ENCODE results near the gene HGS. TPM values are rescaled to one million over a fixed set of nuclear protein-coding genes. Genes with fewer than 3 reads are reported as not detected.
"Not testable (repeated sequence)": the region's sequence is repeated elsewhere in the genome, so short reads cannot be mapped to it uniquely, and the experiment has no call there.

HGS gene
- total RNA-seq, 2 experiments from 2014 or later, result 99.3 to 107 TPM

GRCh38 chr17:81666342-81667191 lies 17.2 kb upstream of the HGS start, which contains the start of the genes CCDC137 and OXLD1:
CCDC137 (plus strand) TSS chr17:81666737; CDS start chr17:81666767, 30 bp downstream.
OXLD1 (minus strand) TSS chr17:81666605; CDS start chr17:81666577, 28 bp downstream.
- peaks cover 37% of the 10 kb centered on the region for H3K4me1 Mint-ChIP-seq
- no peaks in the 10 kb centered on the region for H3K9me3 Mint-ChIP-seq
- H3K27ac Mint-ChIP-seq, result peak within 1 kb of the TSS; percentile 99
- H3K27me3 Mint-ChIP-seq, result no peaks in the 10 kb centered on the region
- DNase-seq, result peak; percentile 96
- peak within 1 kb of the TSS; percentile 98 for H3K4me3 Mint-ChIP-seq
- H3K36me3 Mint-ChIP-seq, result peaks cover 52% of the 10 kb centered on the region

GRCh38 chr17:81667754-81668153 lies 16.1 kb upstream of the HGS start:
- peaks cover 59% of the 10 kb centered on the region for H3K36me3 Mint-ChIP-seq
- H3K4me3 Mint-ChIP-seq, result peak overlapping the region; percentile 98
- DNase-seq, result no peak
- H3K9me3 Mint-ChIP-seq, result no peaks in the 10 kb centered on the region
- no peaks in the 10 kb centered on the region for H3K27me3 Mint-ChIP-seq
- peaks cover 33% of the 10 kb centered on the region for H3K4me1 Mint-ChIP-seq
- H3K27ac Mint-ChIP-seq, result peak overlapping the region; percentile 99

- Mint-ChIP-seq H3K27me3 (no peaks in the 10 kb centered on the region), H3K9me3 (no peaks in the 10 kb centered on the region), H3K4me3 (no peak overlapping the region), H3K4me1 (peaks cover 12% of the 10 kb centered on the region), H3K27ac (no peak overlapping the region), H3K36me3 (peaks cover 34% of the 10 kb centered on the region)
- no peak for DNase-seq
These were observed 11.3 kb upstream of the HGS start for GRCh38 chr17:81672504-81672903.

GRCh38 chr17:81672954-81673353 lies 10.9 kb upstream of the HGS start:
- Mint-ChIP-seq H3K9me3 (no peaks in the 10 kb centered on the region), H3K4me3 (no peak overlapping the region), H3K36me3 (peaks cover 30% of the 10 kb centered on the region), H3K4me1 (peaks cover 8% of the 10 kb centered on the region), H3K27ac (no peak overlapping the region), H3K27me3 (no peaks in the 10 kb centered on the region)
- DNase-seq, result no peak

GRCh38 chr17:81673561-81674258 lies 10.1 kb upstream of the HGS start:
- H3K27me3 Mint-ChIP-seq, result no peaks in the 10 kb centered on the region
- H3K36me3 Mint-ChIP-seq, result peaks cover 24% of the 10 kb centered on the region
- H3K27ac Mint-ChIP-seq, result no peak overlapping the region
- DNase-seq, result no peak
- H3K4me1 Mint-ChIP-seq, result peaks cover 2% of the 10 kb centered on the region
- no peak overlapping the region for H3K4me3 Mint-ChIP-seq
- no peaks in the 10 kb centered on the region for H3K9me3 Mint-ChIP-seq

GRCh38 chr17:81675515-81676221 lies 8.1 kb upstream of the HGS start:
- H3K27me3 Mint-ChIP-seq, H3K9me3 Mint-ChIP-seq, H3K4me3 Mint-ChIP-seq, H3K27ac Mint-ChIP-seq, H3K4me1 Mint-ChIP-seq: not testable (repeated sequence)
- peak; percentile 22 for DNase-seq
- H3K36me3 Mint-ChIP-seq, result peaks cover 13% of the 10 kb centered on the region

- no peak for DNase-seq
- H3K27me3 Mint-ChIP-seq, result no peaks in the 10 kb centered on the region
- no peaks in the 10 kb centered on the region for H3K4me1 Mint-ChIP-seq
These were observed 6.9 kb upstream of the HGS start for GRCh38 chr17:81676906-81677305.

GRCh38 chr17:81680150-81680549 lies 3.7 kb upstream of the HGS start:
- no peak overlapping the region for H3K4me3 Mint-ChIP-seq
- DNase-seq, result no peak
- no peaks in the 10 kb centered on the region for H3K27me3 Mint-ChIP-seq
- H3K36me3 Mint-ChIP-seq, result peaks cover 10% of the 10 kb centered on the region
- no peaks in the 10 kb centered on the region for H3K9me3 Mint-ChIP-seq
- peaks cover 13% of the 10 kb centered on the region for H3K4me1 Mint-ChIP-seq
- no peak overlapping the region for H3K27ac Mint-ChIP-seq

More at GRCh38 chr17:81676906-81677305, 6.9 kb upstream of the HGS start:
- no peak overlapping the region for H3K27ac Mint-ChIP-seq
- peaks cover 15% of the 10 kb centered on the region for H3K36me3 Mint-ChIP-seq
- H3K4me3 Mint-ChIP-seq, result no peak overlapping the region
- H3K9me3 Mint-ChIP-seq, result no peaks in the 10 kb centered on the region

- no peak overlapping the region for H3K27ac Mint-ChIP-seq
- DNase-seq, result no peak
- H3K36me3 Mint-ChIP-seq, result peaks cover 14% of the 10 kb centered on the region
- no peaks in the 10 kb centered on the region for H3K27me3 Mint-ChIP-seq
- H3K4me3 Mint-ChIP-seq, result peak overlapping the region; percentile 90
- H3K4me1 Mint-ChIP-seq, result peaks cover 23% of the 10 kb centered on the region
- H3K9me3 Mint-ChIP-seq, result no peaks in the 10 kb centered on the region
These were observed 2.1 kb upstream of the HGS start for GRCh38 chr17:81681672-81682071.

- H3K4me1 Mint-ChIP-seq, result peaks cover 23% of the 10 kb centered on the region
- peaks cover 18% of the 10 kb centered on the region for H3K36me3 Mint-ChIP-seq
- no peak for DNase-seq
- peak overlapping the region; percentile 80 for H3K27ac Mint-ChIP-seq
- peak overlapping the region; percentile 90 for H3K4me3 Mint-ChIP-seq
- no peaks in the 10 kb centered on the region for H3K9me3 Mint-ChIP-seq
- H3K27me3 Mint-ChIP-seq, result no peaks in the 10 kb centered on the region
These were observed 1.1 kb upstream of the HGS start for GRCh38 chr17:81682565-81683207.

GRCh38 chr17:81683208-81683583 lies 615 bp upstream of the HGS start:
- H3K36me3 Mint-ChIP-seq, result peaks cover 21% of the 10 kb centered on the region
- DNase-seq, result no peak
- H3K27ac Mint-ChIP-seq, result peak overlapping the region; percentile 80
- no peaks in the 10 kb centered on the region for H3K9me3 Mint-ChIP-seq
- H3K4me1 Mint-ChIP-seq, result peaks cover 23% of the 10 kb centered on the region
- H3K4me3 Mint-ChIP-seq, result peak overlapping the region; percentile 90
- no peaks in the 10 kb centered on the region for H3K27me3 Mint-ChIP-seq

GRCh38 chr17:81684442-81684911 lies 666 bp downstream of the HGS start:
- no peak for DNase-seq
- H3K27me3 Mint-ChIP-seq, result no peaks in the 10 kb centered on the region
- H3K4me3 Mint-ChIP-seq, result peak overlapping the region; percentile 92
- peaks cover 23% of the 10 kb centered on the region for H3K4me1 Mint-ChIP-seq
- H3K9me3 Mint-ChIP-seq, result no peaks in the 10 kb centered on the region
- H3K36me3 Mint-ChIP-seq, result peaks cover 27% of the 10 kb centered on the region
- peak overlapping the region; percentile 83 for H3K27ac Mint-ChIP-seq

- peak overlapping the region; percentile 92 for H3K4me3 Mint-ChIP-seq
- no peaks in the 10 kb centered on the region for H3K9me3 Mint-ChIP-seq
- H3K4me1 Mint-ChIP-seq, result peaks cover 23% of the 10 kb centered on the region
- peak; percentile 58 for DNase-seq
- H3K27ac Mint-ChIP-seq, result peak overlapping the region; percentile 83
- no peaks in the 10 kb centered on the region for H3K27me3 Mint-ChIP-seq
- peaks cover 29% of the 10 kb centered on the region for H3K36me3 Mint-ChIP-seq
These were observed 1.3 kb downstream of the HGS start for GRCh38 chr17:81685108-81685507.

GRCh38 chr17:81686614-81687013 lies 2.8 kb downstream of the HGS start:
- H3K4me1 Mint-ChIP-seq, result peaks cover 23% of the 10 kb centered on the region
- H3K27me3 Mint-ChIP-seq, result no peaks in the 10 kb centered on the region
- H3K27ac Mint-ChIP-seq, result no peak overlapping the region
- no peak for DNase-seq
- H3K4me3 Mint-ChIP-seq, result no peak overlapping the region
- H3K9me3 Mint-ChIP-seq, result no peaks in the 10 kb centered on the region
- peaks cover 26% of the 10 kb centered on the region for H3K36me3 Mint-ChIP-seq

All from activated naive CD8-positive, alpha-beta T cell treated with anti-CD3 and anti-CD28 coated beads for 36 hours (primary cell).